Ishikawa (cell line): ENCODE measurements around the gene SCAANT1.

ENCODE experiments used
- CEBPB ChIP-seq: IDR thresholded peaks from 2 replicates; pipeline ENCODE4 v1.6.1; 2012
- CREB1 ChIP-seq: IDR thresholded peaks from 2 replicates; pipeline ENCODE4 v1.6.1; 2012; ENCODE audit warnings: low read depth
- EGR1 ChIP-seq: IDR thresholded peaks from 2 replicates; pipeline ENCODE4 v1.6.1; 2012
- EP300 ChIP-seq: IDR thresholded peaks from 2 replicates; pipeline ENCODE4 v1.6.1; 2012; ENCODE audit warnings: borderline replicate concordance
- FOXM1 ChIP-seq: IDR thresholded peaks from 2 replicates; pipeline ENCODE4 v1.6.1; 2012; ENCODE audit warnings: low read depth, borderline replicate concordance
- MAX ChIP-seq: IDR thresholded peaks from 2 replicates; pipeline ENCODE4 v1.6.1; 2012
- NFIC ChIP-seq: IDR thresholded peaks from 2 replicates; pipeline ENCODE4 v1.6.1; 2012
- RAD21 ChIP-seq: IDR thresholded peaks from 2 replicates; pipeline ENCODE4 v1.6.1; 2012; ENCODE audit warnings: low read depth
- REST ChIP-seq: IDR thresholded peaks from 2 replicates; pipeline ENCODE4 v1.6.1; 2012; ENCODE audit warnings: low read depth, mild to moderate bottlenecking
- TAF1 ChIP-seq: IDR thresholded peaks from 2 replicates; pipeline ENCODE4 v1.6.1; 2012; ENCODE audit warnings: low read depth, mild to moderate bottlenecking
- TCF12 ChIP-seq: IDR thresholded peaks from 2 replicates; pipeline ENCODE4 v1.6.1; 2012; ENCODE audit warnings: low read depth
- TEAD4 ChIP-seq: IDR thresholded peaks from 2 replicates; pipeline ENCODE4 v1.6.1; 2012
- YY1 ChIP-seq: IDR thresholded peaks from 2 replicates; pipeline ENCODE4 v1.6.1; 2012; ENCODE audit warnings: low read depth
- ZBTB7A ChIP-seq: IDR thresholded peaks from 2 replicates; pipeline ENCODE4 v1.6.1; 2012; ENCODE audit warnings: low read depth
- TF ChIP-seq, protein P1 (sequence below): IDR thresholded peaks from 2 replicates; pipeline ENCODE4 v1.6.1; 2012

Gene SCAANT1

GRCh38 chr3:63920001-63920400, 7.8 kb upstream of the SCAANT1 start:
- TF ChIP-seq CEBPB (peak; percentile 46; the same call in 1 of the 2 replicates), EGR1 (no peak), FOXM1 (no peak), REST (no peak)

GRCh38 chr3:63918321-63918720, 6.1 kb upstream of the SCAANT1 start:
- TF ChIP-seq EGR1 = no peak
- TF ChIP-seq FOXM1 = no peak
- TF ChIP-seq TAF1 = no peak
- no peak for TF ChIP-seq NFIC
- no peak for TF ChIP-seq RAD21
- no peak for TF ChIP-seq CEBPB
- TF ChIP-seq REST = no peak
- TF ChIP-seq, protein P1, sequence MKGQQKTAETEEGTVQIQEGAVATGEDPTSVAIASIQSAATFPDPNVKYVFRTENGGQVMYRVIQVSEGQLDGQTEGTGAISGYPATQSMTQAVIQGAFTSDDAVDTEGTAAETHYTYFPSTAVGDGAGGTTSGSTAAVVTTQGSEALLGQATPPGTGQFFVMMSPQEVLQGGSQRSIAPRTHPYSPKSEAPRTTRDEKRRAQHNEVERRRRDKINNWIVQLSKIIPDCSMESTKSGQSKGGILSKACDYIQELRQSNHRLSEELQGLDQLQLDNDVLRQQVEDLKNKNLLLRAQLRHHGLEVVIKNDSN = no peak
- no peak for TF ChIP-seq CREB1
- TF ChIP-seq ZBTB7A = no peak
- TF ChIP-seq EP300 = no peak
- no peak for TF ChIP-seq YY1
- TF ChIP-seq TCF12 = no peak
- TF ChIP-seq TEAD4 = no peak
- TF ChIP-seq MAX = no peak

- TF ChIP-seq NFIC (peak; percentile 77), ZBTB7A (no peak), TAF1 (no peak), CEBPB (peak; percentile 95), MAX (no peak), FOXM1 (no peak), TCF12 (no peak), REST (peak; percentile 34; the same call in 1 of the 2 replicates), RAD21 (0 out of 2 replicates have a peak, but pooled peaks have one; percentile 11), EGR1 (no peak)
- TF ChIP-seq, protein P1 = no peak
Observed at GRCh38 chr3:63914312-63914711, 2.1 kb upstream of the SCAANT1 start.

DNA sequence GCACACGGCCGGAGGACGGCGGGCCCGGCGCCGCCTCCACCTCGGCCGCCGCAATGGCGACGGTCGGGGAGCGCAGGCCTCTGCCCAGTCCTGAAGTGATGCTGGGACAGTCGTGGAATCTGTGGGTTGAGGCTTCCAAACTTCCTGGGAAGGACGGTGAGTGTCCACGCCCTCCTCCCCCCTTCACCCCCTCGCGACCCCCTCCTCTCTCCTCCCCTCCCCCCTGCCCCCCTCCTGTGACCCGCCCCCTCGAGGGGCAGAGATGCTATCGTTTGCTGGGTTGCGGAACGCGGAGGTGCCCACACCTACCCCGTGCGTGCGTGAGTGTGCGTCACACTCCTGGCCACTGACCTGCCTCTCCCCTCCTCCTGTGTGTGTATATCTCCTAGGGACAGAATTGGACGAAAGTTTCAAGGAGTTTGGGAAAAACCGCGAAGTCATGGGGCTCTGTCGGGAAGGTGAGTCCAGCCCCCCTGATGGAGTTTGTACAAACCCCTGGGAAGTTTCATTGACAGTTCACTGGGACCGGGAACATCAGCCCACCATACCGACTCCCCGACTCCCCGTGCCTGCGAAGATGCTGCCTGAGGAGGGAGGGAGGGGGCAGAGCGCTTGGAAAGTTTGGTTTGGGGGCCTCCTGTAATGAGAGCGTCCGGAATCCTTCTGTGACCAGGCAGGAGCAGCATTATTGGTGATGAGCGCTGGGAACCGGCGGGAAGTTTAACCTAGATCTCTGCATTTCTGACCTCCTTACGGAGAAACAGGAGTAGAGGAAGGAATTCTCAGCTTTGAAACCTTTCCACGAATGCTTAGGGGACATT, 795 bp upstream of the SCAANT1 start:
- TF ChIP-seq CEBPB = no peak
- TF ChIP-seq TAF1 = no peak
- no peak for TF ChIP-seq NFIC
- TF ChIP-seq YY1 = no peak
- TF ChIP-seq TEAD4 = no peak
- no peak for TF ChIP-seq RAD21
- no peak; the same call in 1 of the 2 replicates for TF ChIP-seq MAX
- TF ChIP-seq, protein P1 = no peak
- no peak for TF ChIP-seq EGR1
- no peak for TF ChIP-seq ZBTB7A
- TF ChIP-seq EP300 = no peak
